ENCODE measurements around the gene CLPSL1.

The CLPSL1 gene

GRCh38 chr6:35790683-35791082 lies 9.9 kb downstream of the CLPSL1 start:
- Histone ChIP-seq H3K27me3 (ENCODE audit: insufficient read depth, poor library complexity, severe bottlenecking) (peaks cover 43% of the 10 kb centered on the region), H3K4me3 (replicated peaks; ENCODE audit: insufficient read depth, low read length) (no peak overlapping the region), H3K27ac (replicated peaks) (no peak overlapping the region)
- TF ChIP-seq SPI1 (IDR thresholded peaks at IDR 0.05; ENCODE audit: borderline replicate concordance, low read depth) (no peak), CTCF (IDR thresholded peaks at IDR 0.05; ENCODE audit: insufficient read depth, low read length) (no peak), GABPA (IDR thresholded peaks at IDR 0.05; ENCODE audit: low read depth) (no peak), POLR2AphosphoS5 (IDR thresholded peaks at IDR 0.05; ENCODE audit: low read depth) (no peak)
- TF ChIP-seq, protein P1, sequence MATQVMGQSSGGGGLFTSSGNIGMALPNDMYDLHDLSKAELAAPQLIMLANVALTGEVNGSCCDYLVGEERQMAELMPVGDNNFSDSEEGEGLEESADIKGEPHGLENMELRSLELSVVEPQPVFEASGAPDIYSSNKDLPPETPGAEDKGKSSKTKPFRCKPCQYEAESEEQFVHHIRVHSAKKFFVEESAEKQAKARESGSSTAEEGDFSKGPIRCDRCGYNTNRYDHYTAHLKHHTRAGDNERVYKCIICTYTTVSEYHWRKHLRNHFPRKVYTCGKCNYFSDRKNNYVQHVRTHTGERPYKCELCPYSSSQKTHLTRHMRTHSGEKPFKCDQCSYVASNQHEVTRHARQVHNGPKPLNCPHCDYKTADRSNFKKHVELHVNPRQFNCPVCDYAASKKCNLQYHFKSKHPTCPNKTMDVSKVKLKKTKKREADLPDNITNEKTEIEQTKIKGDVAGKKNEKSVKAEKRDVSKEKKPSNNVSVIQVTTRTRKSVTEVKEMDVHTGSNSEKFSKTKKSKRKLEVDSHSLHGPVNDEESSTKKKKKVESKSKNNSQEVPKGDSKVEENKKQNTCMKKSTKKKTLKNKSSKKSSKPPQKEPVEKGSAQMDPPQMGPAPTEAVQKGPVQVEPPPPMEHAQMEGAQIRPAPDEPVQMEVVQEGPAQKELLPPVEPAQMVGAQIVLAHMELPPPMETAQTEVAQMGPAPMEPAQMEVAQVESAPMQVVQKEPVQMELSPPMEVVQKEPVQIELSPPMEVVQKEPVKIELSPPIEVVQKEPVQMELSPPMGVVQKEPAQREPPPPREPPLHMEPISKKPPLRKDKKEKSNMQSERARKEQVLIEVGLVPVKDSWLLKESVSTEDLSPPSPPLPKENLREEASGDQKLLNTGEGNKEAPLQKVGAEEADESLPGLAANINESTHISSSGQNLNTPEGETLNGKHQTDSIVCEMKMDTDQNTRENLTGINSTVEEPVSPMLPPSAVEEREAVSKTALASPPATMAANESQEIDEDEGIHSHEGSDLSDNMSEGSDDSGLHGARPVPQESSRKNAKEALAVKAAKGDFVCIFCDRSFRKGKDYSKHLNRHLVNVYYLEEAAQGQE (IDR thresholded peaks at IDR 0.05; ENCODE audit: insufficient replicate concordance, low read depth): no peak
- DNase-seq (ENCODE audit: low read depth in 1 of 2, low spot score in 1 of 2): no peak

- Histone ChIP-seq H3K4me3 (replicated peaks; ENCODE audit: insufficient read depth, low read length) (no peak overlapping the region), H3K27me3 (ENCODE audit: insufficient read depth, poor library complexity, severe bottlenecking) (peaks cover 20% of the 10 kb centered on the region), H3K27ac (replicated peaks) (no peak overlapping the region)
- TF ChIP-seq SPI1 (IDR thresholded peaks at IDR 0.05; ENCODE audit: borderline replicate concordance, low read depth) (no peak), CTCF (IDR thresholded peaks at IDR 0.05; ENCODE audit: insufficient read depth, low read length) (no peak), POLR2AphosphoS5 (IDR thresholded peaks at IDR 0.05; ENCODE audit: low read depth) (no peak), GABPA (IDR thresholded peaks at IDR 0.05; ENCODE audit: low read depth) (no peak)
- TF ChIP-seq, protein P1 (IDR thresholded peaks at IDR 0.05; ENCODE audit: insufficient replicate concordance, low read depth): no peak
- no peak for DNase-seq (ENCODE audit: low read depth in 1 of 2, low spot score in 1 of 2)
These were observed 14.0 kb downstream of the CLPSL1 start for GRCh38 chr6:35794536-35795452.

GRCh38 chr6:35795453-35796071 lies 14.7 kb downstream of the CLPSL1 start:
- H3K27me3 ChIP-seq (ENCODE audit: insufficient read depth, poor library complexity, severe bottlenecking): peaks cover 13% of the 10 kb centered on the region
- no peak overlapping the region for H3K4me3 ChIP-seq (replicated peaks; ENCODE audit: insufficient read depth, low read length)
- no peak overlapping the region for H3K27ac ChIP-seq (replicated peaks)
- TF ChIP-seq SPI1 (IDR thresholded peaks at IDR 0.05; ENCODE audit: borderline replicate concordance, low read depth): no peak
- no peak for TF ChIP-seq POLR2AphosphoS5 (IDR thresholded peaks at IDR 0.05; ENCODE audit: low read depth)
- TF ChIP-seq CTCF (IDR thresholded peaks at IDR 0.05; ENCODE audit: insufficient read depth, low read length): no peak
- DNase-seq (ENCODE audit: low read depth in 1 of 2, low spot score in 1 of 2): no peak
